HG03442 (cell line): ENCODE measurements around the gene INCA1.

Source experiments
- ATAC-seq: cut with Tn5 transposase; IDR thresholded peaks from one replicate; pipeline ENCODE4 v1.9.1; 2021; ENCODE audit warnings: mild to moderate bottlenecking, moderate library complexity; ENCODE audit not compliant: unreplicated experiment

The INCA1 gene

GRCh38 chr17:4949321-4950074 lies 47.8 kb downstream of the INCA1 start:
- ATAC-seq, result peak; percentile 22

- peak; percentile 33 for ATAC-seq
These were observed 48.4 kb downstream of the INCA1 start for GRCh38 chr17:4948931-4949320.

- ATAC-seq, result peak; percentile 19
These were observed 49.0 kb downstream of the INCA1 start, which contains the start of gene PFN1 for GRCh38 chr17:4948166-4948930. PFN1 (minus strand) TSS chr17:4948530; CDS start chr17:4948394, 136 bp downstream.

GRCh38 chr17:4947411-4948165 lies 49.7 kb downstream of the INCA1 start:
- no peak for ATAC-seq

GRCh38 chr17:4947010-4947410 lies 50.3 kb downstream of the INCA1 start:
- no peak for ATAC-seq

- ATAC-seq, result no peak
These were observed 50.9 kb downstream of the INCA1 start for GRCh38 chr17:4946312-4946976.

- no peak for ATAC-seq
These were observed 51.4 kb downstream of the INCA1 start for GRCh38 chr17:4945944-4946280.

- ATAC-seq, result peak; percentile 20
These were observed 52.0 kb downstream of the INCA1 start for GRCh38 chr17:4945176-4945943.

- no peak for ATAC-seq
These were observed 52.7 kb downstream of the INCA1 start for GRCh38 chr17:4944554-4945175.

GRCh38 chr17:4944163-4944553 lies 53.2 kb downstream of the INCA1 start:
- no peak for ATAC-seq

GRCh38 chr17:4942760-4943508 lies 54.4 kb downstream of the INCA1 start:
- ATAC-seq, result no peak

- ATAC-seq, result no peak
These were observed 56.1 kb downstream of the INCA1 start for GRCh38 chr17:4941319-4941610.

- ATAC-seq, result no peak
These were observed 56.6 kb downstream of the INCA1 start for GRCh38 chr17:4940555-4941318.

GRCh38 chr17:4939796-4940554 lies 57.3 kb downstream of the INCA1 start, which contains the start of the genes RNF167 and SLC25A11:
RNF167 (plus strand) TSS chr17:4940268; CDS start chr17:4940910, 642 bp downstream.
SLC25A11 (minus strand) TSS chr17:4940046; CDS start chr17:4939910, 136 bp downstream.
- ATAC-seq, result peak; percentile 78

- ATAC-seq, result peak; percentile 11
These were observed 57.9 kb downstream of the INCA1 start for GRCh38 chr17:4939546-4939795.

- no peak for ATAC-seq
These were observed 58.4 kb downstream of the INCA1 start for GRCh38 chr17:4938688-4939545.
